ENCODE measurements around the gene SETD4.

SETD4 gene

GRCh38 chr21:36044056-36044455, 16.3 kb downstream of the SETD4 start:
- no peak for DNase-seq

DNA sequence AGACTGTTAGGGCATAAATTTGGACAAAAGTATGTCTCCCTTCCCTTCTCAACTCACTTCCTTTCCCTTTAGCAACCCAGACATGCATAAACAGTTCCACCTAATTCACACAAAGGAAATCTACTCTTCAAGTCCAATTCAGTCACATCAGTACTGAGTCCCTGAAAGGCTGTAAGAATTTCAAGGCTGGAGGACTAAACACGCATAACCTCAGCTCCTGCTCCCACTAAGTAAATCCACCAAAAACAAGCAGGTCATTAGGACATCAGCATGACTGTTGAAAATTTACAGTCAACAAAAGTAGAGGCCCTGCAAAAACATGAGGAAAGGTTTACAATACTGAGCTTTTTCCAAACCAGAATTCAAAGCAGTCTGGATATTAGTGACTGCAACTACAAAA, 18.4 kb downstream of the SETD4 start:
- DNase-seq, result no peak

- DNase-seq, result no peak
These were observed 19.9 kb downstream of the SETD4 start for GRCh38 chr21:36040389-36040788.

- no peak for DNase-seq
These were observed 20.5 kb downstream of the SETD4 start for GRCh38 chr21:36039861-36040260.

DNA sequence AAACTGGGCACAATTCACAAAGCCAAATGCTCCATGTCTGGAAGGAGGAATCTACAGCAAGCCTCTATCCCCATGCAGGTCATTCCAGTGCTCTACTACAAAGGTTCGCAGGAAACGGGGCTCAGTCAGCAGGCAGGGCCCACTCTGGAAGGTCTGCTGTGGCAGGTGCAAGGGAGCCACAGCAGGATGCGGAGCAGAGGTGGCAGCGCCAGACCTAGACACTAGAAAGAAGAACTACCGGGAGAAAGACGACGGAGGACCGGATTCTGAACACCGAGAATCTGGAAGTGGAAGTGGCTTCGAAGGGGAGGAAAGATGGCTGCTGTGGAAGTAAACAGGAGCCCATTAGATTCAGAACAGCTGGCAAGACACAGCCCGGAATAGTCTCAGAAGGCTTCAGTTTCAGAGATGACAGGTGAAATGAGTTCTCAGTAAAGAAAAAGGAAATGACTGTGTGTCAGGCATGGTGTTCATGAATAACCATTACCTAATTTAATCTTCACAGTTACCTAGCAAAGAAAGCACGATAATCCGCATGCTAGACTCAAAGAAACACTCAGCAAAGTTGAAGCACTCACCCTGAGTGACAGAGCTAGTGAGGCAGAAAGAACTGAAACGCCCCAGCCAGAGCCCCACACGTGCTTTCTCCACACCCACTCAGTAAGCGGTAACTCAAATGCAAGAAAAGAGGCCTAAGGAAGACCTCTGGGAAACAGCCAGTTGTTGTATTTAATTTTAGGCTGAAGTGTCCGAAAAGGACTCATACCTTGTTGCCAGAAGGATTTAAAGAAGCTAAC, 21.4 kb downstream of the SETD4 start:
- DNase-seq, result no peak

DNA sequence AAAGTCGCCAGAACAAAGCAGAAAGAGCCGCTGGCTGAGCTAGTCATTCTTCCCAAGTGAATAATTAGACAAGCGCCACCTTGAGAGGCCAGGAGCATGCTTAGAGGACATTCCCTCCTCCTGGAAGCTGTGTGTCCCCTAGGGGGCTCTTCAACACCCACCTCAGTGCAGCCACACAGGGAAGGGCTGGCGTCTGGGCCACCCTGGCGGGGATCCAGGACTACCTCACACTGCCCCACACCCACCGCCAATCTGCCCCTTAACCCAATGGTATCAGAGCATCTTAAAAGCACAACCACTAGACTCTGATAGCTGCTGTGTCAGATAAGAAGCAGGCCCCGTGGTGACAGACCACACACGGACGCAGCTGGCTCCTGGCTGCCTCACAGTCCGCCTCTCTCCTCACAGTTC, 24.9 kb downstream of the SETD4 start:
- no peak for DNase-seq

DNA sequence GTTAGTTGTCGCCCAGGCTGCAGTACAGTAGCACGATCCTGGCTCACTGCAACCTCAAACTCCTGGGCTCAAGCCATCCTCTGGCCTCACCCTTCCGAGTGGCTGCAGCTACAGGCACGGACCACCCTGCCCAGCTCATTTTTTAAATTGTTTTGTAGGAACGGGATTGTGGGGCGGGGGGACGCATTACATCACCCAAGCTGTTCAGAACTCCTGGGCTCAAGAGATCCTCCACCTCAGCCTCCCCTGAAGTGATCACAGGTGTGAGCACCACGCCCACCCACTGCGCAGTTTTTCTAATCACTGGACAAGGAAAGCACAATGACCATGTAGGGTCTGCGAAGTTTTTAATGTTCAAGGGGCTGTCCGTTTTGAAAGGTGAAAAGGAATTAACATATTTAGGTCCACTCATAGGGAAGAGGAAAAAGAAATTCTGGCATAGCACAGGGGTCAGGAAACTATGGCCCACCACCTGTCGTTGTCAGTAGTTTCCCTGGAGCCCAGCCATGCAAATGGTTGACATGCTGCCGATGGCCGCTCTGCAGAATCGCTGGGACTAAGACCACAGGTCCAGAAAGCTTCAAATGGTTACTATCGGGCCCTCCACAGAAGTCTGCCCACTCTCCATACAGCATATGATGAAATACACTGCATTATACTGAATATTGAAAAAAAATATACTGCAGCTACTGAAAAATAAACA, 26.0 kb downstream of the SETD4 start:
- no peak for DNase-seq

DNA sequence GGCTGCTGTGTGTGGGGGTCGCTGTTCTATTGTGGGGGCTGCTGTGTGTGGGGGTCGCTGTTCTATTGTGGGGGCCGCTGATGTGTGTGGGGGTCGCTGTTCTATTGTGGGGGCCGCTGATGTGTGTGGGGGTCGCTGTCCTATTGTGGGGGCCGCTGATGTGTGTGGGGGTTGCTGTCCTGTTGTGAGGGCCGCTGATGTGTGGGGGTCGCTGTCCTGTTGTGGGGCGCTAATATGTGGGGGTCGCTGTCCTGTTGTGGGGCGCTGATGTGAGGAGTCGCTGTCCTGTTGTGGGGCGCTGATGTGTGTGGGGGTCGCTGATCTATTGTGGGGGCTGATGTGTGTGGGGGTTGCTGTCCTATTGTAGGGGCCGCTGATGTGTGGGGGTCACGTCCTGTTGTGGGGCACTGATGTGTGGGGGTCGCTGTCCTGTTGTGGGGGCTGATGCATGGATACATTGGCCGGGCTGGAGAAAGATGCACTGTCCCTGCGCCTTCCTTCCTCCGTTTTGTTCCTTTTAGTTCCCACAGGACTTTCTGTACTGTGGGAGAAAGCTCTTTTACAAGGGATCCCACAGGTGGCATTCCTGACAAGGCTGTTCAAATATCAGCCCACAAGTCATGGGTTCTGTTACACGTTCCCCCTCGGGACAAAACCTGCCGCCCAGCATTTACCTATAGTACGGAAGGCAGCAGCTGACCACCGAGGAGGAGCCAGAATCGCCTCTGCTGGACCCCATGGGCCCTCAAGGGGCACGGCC, 27.5 kb downstream of the SETD4 start:
- no peak for DNase-seq

DNA sequence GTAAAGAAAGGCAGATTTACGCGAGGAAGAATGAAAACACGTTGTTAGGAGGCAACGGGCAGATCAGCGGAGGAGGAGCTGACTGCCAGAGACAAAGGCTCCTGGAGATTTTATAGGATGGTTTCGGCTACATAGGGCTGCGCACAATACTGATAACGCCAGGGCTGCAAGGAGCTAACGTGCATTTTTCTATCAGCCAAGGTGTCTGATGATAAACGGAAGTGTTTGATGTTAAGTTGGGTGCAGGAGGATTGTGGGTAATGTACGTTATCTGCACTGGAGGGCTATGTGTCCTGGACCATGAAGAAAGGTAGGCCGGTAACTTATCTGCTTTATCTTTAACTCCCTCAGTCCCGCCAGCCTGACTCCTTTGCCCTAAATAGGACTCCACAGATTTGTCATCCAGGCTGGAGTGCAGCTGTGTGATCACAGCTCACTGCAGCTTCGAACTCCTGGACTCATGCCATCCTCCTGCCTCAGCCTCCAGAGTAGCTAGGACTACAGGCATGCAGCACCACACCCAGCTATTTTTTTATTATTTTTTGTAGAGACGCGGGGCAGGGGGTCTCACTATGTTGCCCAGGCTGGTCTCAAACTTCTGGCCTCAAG, 29.6 kb downstream of the SETD4 start:
- no peak for DNase-seq

GRCh38 chr21:36029309-36029708, 31.0 kb downstream of the SETD4 start:
- DNase-seq, result no peak

DNA sequence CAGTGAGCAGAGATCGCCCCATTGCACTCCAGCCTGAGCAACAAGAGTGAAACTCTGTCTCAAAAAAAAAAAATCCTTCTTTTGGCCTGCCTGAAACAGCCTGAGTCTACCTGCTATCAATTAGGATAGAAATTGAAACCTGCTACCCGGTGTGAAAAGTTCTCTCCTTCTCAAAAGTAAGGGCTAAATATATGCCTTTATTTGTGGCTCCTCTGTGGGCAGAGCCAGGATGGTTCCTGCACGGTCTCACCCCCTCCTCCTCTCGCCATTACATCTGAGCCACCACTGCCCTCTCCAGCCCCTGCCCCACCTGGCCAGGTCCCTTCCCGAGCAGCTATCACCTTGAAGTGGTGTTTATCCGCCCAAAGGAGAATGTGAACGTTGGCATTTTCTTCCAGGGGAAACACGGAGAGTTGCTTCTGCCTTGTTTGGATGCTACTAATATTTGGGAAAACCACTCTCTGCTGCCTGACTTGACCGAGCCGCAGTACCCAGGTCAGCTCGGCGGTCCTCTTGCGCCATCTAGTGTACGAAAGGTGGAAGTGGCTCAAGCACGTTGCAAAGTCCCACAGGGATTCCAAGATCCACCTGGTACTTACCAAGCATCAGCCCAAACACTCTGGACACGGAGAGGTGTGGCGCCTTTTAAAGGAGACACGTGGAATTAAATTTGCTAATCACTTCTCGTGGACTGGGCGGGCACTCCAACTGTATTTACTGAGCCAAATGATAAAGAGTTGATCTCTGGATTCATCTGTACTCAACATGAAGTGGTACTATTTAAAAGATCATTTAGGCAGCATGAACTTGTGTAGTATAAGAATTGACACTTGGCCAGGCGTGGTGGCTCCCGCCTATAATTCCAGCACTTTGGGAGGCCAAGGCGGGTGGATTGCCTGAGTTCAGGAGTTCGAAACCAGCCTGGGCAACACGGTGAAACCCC, 31.9 kb downstream of the SETD4 start:
- peak; percentile 49 for DNase-seq

GRCh38 chr21:36027347-36027746, 33.0 kb downstream of the SETD4 start:
- DNase-seq, result no peak

DNA sequence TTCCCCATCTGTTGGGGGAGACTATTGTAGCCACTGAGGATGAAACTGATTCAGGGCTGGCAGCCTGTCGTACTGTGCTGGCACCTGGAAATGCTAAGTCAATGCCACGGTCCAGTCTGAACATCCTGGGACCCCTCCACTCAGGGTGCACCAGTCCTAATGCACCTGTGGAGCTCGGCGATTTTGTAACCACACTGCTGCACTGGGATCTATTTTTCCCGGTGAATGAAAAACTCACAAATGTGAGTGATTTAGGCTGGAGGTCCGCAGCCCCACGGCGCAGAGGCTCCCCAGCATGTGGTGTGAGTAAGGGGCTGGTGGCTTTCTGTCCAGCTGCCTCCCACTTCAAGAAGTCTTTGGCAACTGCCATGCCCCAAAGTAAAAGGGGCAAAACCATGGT, 35.5 kb downstream of the SETD4 start:
- no peak for DNase-seq

GRCh38 chr21:36023092-36023480, 37.2 kb downstream of the SETD4 start:
- no peak for DNase-seq

GRCh38 chr21:36022427-36023091, 37.8 kb downstream of the SETD4 start:
- DNase-seq, result no peak

DNA sequence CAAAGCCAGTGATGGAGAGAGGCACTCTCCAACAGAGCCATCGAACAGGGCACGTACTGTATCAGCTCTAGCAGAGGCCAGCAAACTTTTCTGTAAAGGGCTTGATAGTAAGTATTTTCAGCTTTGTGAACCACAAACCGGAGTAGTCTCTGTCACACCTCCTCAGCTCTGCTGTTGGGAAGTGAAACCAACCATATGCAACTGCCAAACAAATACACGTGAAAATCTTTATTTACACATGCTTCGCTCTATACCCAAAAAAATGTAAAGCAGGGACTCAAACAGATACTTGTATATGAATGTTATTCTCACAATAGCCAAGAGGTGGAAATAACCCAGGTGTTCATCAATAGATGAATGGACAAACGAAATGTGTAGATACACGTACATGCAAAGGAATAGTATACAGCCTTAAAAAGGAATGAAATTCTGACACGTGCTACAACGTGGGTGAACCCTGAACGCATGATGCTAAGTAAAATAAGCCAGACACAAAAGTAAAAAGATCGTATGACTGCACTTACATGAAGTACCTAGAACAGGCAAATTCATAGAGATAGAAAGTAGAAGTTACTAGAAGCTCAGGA, 39.0 kb downstream of the SETD4 start:
- no peak for DNase-seq

GRCh38 chr21:36015045-36015444, 45.3 kb downstream of the SETD4 start:
- DNase-seq, result no peak

GRCh38 chr21:36010801-36011200, 49.5 kb downstream of the SETD4 start:
- no peak for DNase-seq

DNA sequence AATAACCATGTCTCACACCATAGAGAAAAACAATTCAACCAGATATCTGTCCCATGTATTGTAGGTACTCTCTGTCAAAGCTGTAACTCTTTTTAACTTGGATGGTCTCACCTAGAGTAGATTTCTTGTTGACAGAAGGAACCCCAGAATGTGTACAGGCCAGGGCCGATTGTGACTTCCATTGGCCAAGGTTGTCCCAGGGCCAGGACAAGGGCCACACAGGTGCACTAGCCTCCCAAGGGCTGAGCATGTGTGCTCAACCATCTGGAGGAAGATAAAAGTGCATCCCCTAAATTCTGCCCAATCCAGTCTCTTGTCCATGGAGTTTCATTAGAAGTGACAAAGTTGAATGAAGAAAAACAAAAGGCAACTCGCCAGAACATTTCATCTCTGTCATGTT, 51.8 kb downstream of the SETD4 start:
- no peak for DNase-seq

DNA sequence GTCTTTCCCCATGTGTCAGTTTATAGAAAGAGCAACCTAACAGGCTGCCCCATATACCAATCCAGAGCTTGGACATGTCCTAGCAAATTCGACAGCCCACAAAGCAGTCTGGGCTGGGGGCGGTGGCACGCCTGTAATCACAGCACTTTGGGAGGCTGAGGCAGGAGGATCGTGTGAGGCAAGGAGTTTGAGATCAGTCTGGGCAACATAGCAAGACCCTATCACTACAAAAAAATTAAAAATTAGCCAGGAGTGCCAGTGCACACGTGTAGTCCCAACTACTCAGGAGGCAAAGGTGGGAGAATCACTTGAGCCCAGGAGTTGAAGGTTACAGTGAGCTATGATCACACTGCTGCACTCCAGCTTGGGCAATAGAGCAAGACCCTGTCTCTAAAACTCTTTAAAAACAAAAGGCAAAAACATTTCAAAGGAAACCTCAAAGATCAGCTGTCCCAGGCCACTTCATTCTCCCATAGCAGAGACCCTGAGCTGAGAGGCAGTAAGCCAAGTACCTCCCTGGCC, 54.4 kb downstream of the SETD4 start:
- DNase-seq, result no peak

GRCh38 chr21:36005018-36005417, 55.3 kb downstream of the SETD4 start:
- DNase-seq, result no peak

Measured in T-helper 9 cell (primary cell).